Suppressor macrophage (primary cell): ENCODE results near the gene STEAP2.
"Not testable (repeated sequence)": the region's sequence is repeated elsewhere in the genome, so short reads cannot be mapped to it uniquely, and the experiment has no call there.

Source experiments
- DNase-seq, 4 experiments: peaks; one replicate each; pipeline ENCODE4 v3.0.0-alpha.2; 2020 to 2022
- total RNA-seq, 17 experiments: gene quantifications; one replicate each; lab custom pipeline; 2026; ENCODE audit warnings: mixed read lengths in 6 of 17, inconsistent platforms in 3 of 17; lab: John Stamatoyannopoulos, UW

Gene STEAP2
- total RNA-seq, result 0 to 3.1 (median 0) reads per million in 17 experiments

DNA sequence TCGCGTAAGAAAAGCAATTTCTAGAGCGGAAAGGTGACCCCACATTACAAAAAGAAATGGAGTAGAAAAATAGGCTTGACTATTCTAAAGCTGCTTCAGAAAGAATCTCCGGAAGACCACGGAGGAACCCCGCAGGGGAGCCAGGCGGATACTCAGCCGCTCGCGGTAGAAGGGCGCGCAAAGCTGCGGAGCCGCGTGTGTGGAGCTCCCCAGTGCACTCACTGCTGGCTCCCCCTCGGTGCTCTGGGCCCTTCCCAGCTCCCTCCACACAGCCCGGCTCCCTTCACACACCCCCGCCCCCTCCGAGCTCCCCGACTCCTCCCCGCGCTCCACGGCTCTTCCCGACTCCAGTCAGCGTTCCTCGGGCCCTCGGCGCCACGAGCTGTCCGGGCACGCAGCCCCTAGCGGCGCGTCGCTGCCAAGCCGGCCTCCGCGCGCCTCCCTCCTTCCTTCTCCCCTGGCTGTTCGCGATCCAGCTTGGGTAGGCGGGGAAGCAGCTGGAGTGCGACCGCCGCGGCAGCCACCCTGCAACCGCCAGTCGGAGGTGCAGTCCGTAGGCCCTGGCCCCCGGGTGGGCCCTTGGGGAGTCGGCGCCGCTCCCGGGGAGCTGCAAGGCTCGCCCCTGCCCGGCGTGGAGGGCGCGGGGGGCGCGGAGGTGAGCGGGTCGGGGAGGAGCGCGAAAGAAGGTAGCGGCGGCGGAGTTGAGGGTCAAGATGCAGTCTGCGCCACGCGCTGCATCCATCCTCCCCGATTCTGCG, at the start of gene STEAP2:
Gene STEAP2 (plus strand): TSS at position 350 of the 758 bp plus-strand sequence. CDS start 13,343 bp downstream, outside the sequence.
- DNase-seq, result peak; percentile 42 to 80 (median 57)

DNA sequence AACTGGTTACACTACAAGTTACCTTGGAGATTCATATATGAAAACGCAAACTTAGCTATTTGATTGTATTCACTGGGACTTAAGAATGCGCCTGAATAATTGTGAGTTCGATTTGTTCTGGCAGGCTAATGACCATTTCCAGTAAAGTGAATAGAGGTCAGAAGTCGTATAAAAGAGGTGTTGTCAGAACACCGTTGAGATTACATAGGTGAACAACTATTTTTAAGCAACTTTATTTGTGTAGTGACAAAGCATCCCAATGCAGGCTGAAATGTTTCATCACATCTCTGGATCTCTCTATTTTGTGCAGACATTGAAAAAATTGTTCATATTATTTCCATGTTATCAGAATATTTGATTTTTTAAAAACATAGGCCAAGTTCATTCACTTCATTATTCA, 48.0 kb upstream of the STEAP2 start:
- DNase-seq, result no peak

DNA sequence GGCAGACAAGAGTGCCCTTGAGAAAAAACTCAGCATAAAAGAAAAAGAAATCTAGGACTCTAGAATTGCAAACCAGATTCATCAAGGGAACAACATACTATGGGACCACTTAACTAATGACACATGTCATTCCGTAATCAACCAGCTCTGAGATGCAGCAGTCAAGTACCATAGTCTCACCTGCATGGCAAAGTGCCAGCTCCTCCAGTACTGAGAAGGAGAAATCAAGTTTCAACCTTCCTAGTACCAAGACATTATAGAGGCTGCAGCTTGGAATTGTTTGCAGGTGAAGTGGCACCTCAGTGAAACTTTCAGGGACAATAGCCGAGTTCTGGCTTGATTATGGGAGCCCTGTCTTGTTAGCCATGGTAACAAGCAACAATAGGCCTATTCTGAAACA, 45.8 kb upstream of the STEAP2 start:
- no peak for DNase-seq

GRCh38 chr7:90166153-90166552, 45.4 kb upstream of the STEAP2 start:
- no peak for DNase-seq

GRCh38 chr7:90167361-90167760, 44.2 kb upstream of the STEAP2 start:
- no peak for DNase-seq

DNA sequence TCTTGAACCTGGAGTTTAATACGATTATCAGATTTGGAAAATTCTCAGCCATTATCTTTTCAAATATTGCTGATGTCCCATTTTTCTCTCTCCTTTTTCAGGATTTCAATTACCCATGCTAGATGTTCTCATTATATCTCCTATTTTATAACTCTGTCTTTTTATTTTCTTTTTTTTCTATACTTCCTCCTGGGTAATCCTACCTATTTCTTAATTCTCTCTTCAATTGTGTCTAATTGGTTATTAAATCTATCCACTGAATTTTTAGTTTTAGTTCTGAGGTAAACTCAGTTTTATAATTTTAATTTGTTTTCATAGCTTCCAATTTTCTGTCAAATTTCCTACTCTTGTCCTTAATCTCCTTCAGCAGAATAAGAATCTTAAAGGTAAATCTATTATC, 41.6 kb upstream of the STEAP2 start:
- no peak for DNase-seq

DNA sequence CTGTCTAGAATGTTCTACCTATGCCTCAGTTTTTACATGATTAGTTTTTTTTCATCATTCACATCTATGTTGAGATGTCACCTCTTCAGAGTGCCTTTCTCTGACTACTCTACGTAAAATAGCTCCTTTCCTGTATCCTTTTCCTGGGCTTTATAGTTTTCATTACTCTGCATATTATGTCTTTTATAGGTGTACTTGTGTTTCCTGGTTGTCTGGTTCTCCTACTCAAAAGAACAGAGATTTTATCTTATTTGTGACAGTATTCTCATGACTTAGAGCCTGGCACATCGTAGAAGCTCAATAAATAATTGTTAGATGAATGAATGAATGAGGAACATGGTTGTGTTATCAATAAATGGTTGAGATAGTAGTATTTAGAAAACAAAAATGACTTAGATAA, 39.4 kb upstream of the STEAP2 start:
- no peak for DNase-seq

- no peak for DNase-seq
Observed at GRCh38 chr7:90172624-90173023, 38.9 kb upstream of the STEAP2 start.

DNA sequence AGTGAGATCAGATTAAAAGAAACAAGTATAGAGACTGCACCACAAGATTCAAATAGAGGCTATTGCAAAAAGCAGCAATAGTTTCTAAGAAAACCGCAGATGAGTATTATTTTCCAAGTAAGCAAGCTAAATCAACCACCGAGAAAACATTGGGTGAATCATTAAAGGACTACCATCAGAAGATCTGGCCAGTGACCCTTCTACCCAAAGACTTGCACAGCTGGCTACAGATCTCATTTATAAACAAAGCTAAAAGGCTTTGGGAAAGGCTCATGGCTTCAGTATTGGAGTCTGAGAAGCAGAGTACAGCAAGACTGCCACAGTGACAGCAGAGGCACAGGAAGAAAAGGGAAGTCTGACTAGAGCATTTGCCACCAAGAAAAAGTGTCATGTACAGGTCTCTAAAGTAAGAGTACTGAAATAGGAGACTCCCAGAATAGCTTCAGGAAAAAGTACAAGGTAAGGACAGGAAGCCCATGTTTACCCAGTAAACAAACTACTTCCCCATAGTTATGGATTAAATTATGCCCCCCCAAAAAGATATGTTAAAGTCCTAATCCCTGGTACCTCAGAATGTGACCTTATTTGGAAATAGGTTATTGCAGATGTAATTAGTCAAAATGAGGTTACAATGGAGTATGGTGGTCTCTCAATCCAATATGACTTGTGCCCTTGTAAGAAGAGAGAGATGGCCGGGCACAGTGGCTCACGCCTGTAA, 38.3 kb upstream of the STEAP2 start:
- peak in 1 of 4 experiments; percentile 8 for DNase-seq

DNA sequence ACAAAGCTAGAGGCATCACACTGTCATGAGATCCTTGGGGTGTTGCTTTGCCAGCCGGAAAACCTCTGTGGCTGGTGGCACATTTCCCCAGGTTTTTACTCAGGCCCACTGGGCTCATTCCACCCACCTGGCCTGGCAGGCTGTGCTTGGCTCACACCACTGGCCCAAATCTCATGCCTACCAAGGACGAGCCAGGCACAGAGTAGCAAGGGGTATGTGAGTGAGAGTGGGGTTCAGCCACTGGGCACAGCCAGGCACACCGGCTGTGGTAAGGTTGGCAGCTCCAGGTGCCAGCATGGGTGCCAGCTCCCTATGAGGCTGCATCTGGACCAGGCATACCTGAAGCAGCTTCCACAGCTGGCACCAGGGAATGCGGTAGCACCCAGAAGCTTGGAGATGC, 35.9 kb upstream of the STEAP2 start:
- DNase-seq, result no peak

DNA sequence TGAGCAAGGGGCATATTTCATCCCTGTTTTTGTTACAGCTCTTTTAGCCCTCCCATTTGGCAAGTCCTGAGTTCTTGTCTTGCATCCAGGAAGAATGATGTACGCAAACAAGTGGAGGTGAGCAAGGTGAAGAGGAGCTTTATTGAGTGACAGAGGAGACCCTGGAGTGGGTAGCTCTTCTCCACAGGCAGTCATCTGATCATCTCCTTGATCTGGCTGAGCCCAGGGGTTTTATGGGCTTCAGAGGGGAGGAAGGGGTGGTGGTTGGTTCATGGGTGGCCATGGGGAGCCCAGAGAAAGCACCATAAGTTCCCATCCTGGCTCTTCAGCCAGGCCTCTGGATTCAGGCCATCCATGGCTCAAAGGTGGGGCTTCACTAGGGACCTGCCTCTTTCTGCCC, 35.3 kb upstream of the STEAP2 start:
- no peak for DNase-seq

- DNase-seq, result no peak
Observed at GRCh38 chr7:90178166-90178565, 33.4 kb upstream of the STEAP2 start.

- DNase-seq, result peak; percentile 55 to 87 (median 70)
Observed at GRCh38 chr7:90178679-90179278, 32.8 kb upstream of the STEAP2 start.

GRCh38 chr7:90180011-90180585, 31.4 kb upstream of the STEAP2 start:
- no peak for DNase-seq

GRCh38 chr7:90180649-90181048, 30.9 kb upstream of the STEAP2 start:
- DNase-seq, result peak; percentile 5 to 27 (median 14)

DNA sequence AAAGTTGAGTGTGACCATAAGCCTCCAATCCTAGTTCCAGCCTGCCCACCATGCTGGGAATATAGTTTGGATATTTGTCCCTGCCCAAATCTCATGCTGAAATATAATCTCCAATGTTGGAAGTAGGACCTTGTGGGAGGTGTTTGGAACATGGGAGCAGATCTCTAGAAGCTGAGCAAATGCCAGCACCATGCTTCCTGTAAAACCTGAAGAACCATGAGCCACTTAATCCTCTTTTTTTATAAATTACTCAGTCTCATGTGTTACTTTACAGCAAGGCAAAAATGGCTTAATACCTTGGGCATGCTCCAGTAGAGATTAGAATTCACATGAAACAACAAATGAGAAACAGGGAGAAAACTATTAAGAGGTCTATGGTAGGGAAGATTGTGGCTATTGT, 30.1 kb upstream of the STEAP2 start:
- DNase-seq, result no peak

- not testable (repeated sequence) for DNase-seq
Observed at GRCh38 chr7:90186290-90186689, 25.2 kb upstream of the STEAP2 start.

DNA sequence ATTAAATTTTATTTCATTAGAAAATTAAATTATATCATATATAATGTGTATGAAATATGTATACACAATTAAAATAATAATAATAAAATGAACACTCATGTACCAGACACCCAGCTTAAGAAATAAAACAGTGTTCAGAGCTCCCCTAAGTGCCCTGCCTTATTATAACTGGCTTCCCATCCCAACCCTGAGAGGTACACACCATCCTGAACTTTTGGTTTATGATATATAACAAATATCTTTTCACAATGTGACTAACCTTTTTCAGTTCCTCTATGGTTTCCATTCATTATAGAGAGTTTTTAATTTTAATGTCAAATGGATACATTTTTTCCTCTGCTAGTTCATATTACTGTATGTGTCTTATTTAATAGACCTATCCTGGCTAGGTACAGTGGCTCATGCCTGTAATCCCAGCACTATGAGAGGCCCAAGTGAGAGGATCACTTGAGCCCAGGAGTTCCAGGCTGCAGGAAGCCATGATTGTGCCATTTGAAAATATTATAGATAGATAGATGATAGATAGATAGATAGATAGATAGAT, 24.0 kb upstream of the STEAP2 start:
- no peak for DNase-seq

GRCh38 chr7:90188281-90188680, 23.3 kb upstream of the STEAP2 start:
- DNase-seq, result no peak

DNA sequence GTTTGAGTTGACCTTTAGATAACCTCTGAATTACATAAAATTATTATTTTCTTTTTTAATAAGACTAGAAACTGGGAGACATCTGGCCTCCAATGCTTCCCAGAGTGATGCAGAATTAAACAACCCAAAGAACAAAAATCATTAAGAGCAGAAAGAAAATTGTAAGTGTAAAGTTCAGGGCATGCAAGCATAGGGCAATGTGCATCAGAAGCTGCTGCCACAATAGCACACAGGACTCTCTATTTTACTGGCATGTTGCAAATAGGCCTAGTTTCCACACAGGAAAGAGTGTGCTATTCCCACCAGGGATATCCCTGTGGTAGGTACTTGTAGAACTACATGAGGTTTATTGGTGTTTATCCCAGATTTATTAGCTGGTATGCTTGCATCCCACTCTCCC, 20.5 kb upstream of the STEAP2 start:
- no peak for DNase-seq

GRCh38 chr7:90191648-90192047, 19.9 kb upstream of the STEAP2 start:
- DNase-seq, result no peak

- no peak for DNase-seq
Observed at GRCh38 chr7:90192876-90193750, 18.4 kb upstream of the STEAP2 start.
